AG10803 (cell line): ENCODE measurements around the gene SULT1C3.

Experiments
- DNase-seq: peaks from one replicate; pipeline ENCODE4 v3.0.0; 2010; ENCODE audit warnings: low read depth
- H3K4me3 ChIP-seq: 2 replicates; pipeline ENCODE4 v1.5.1; 2011; ENCODE audit warnings: mild to moderate bottlenecking, low read length, control low read depth
- CTCF ChIP-seq: conservative IDR thresholded peaks from 2 replicates; pipeline ENCODE4 v1.5.1; 2011; ENCODE audit warnings: mild to moderate bottlenecking, low read length, control low read depth, inconsistent platforms

SULT1C3 gene

GRCh38 chr2:108293850-108294249 lies 54.1 kb downstream of the SULT1C3 start:
- no peak overlapping the region for H3K4me3 ChIP-seq

GRCh38 chr2:108297436-108298141 lies 57.8 kb downstream of the SULT1C3 start:
- no peak for TF ChIP-seq CTCF
- peak; percentile 61 for DNase-seq
- H3K4me3 ChIP-seq = no peak overlapping the region

More at GRCh38 chr2:108293850-108294249, 54.1 kb downstream of the SULT1C3 start:
- no peak for TF ChIP-seq CTCF
- DNase-seq = no peak

GRCh38 chr2:108301558-108301957 lies 61.8 kb downstream of the SULT1C3 start:
- DNase-seq = no peak
- no peak for TF ChIP-seq CTCF
- H3K4me3 ChIP-seq = no peak overlapping the region

- H3K4me3 ChIP-seq = no peak overlapping the region
- no peak for TF ChIP-seq CTCF
- no peak for DNase-seq
Observed at GRCh38 chr2:108304975-108305374, 65.2 kb downstream of the SULT1C3 start.

- TF ChIP-seq CTCF = no peak
- no peak overlapping the region for H3K4me3 ChIP-seq
- no peak for DNase-seq
Observed at GRCh38 chr2:108305901-108306300, 66.1 kb downstream of the SULT1C3 start.

- DNase-seq = no peak
- H3K4me3 ChIP-seq = no peak overlapping the region
Observed at GRCh38 chr2:108309903-108310302, 70.1 kb downstream of the SULT1C3 start.

More at GRCh38 chr2:108309903-108310302, 70.1 kb downstream of the SULT1C3 start:
- TF ChIP-seq CTCF = no peak
